Sigmoid colon (tissue), 3 donors: ENCODE data around the gene RAB26.

Experiments used
- POLR2A ChIP-seq, 2 donors: fragments of 450-650 bp; IDR thresholded peaks; one replicate each; pipeline ENCODE4 v1.6.1; 2016; ENCODE audit warnings: antibody characterized with exemption in 2 of 2, mild to moderate bottlenecking in 2 of 2, moderate library complexity in 2 of 2
- TF ChIP-seq, protein P1 (sequence below), 4 experiments: fragments of 450-650 bp in 3 of 4; fragments of 200-600 bp in 1 of 4; IDR thresholded peaks; one replicate each; pipeline ENCODE4 v1.5.1; 2016 to 2019; ENCODE audit warnings: antibody characterized with exemption in 4 of 4, mild to moderate bottlenecking in 3 of 4, moderate library complexity in 2 of 4

DNA sequence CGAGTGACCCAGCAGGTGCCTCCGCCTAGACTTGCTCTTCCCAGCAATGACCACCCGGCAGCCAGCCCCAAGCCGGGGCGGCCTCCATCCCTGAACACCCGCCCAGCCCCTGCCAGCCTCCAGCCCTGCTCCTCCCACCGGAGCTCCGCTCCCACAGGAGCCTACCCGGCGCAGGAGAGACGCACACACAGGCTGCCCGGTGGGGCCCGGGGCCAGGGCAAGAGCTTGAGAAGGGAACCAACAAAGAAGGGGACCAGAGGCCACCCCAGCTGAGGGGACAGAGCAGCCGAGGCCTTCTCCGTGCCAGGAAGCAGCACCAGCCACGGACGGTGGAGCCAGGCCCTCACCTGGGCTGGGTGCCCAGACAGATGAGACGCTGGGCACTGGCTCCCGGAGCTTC, 26.6 kb upstream of the RAB26 start:
- TF ChIP-seq, protein P1, sequence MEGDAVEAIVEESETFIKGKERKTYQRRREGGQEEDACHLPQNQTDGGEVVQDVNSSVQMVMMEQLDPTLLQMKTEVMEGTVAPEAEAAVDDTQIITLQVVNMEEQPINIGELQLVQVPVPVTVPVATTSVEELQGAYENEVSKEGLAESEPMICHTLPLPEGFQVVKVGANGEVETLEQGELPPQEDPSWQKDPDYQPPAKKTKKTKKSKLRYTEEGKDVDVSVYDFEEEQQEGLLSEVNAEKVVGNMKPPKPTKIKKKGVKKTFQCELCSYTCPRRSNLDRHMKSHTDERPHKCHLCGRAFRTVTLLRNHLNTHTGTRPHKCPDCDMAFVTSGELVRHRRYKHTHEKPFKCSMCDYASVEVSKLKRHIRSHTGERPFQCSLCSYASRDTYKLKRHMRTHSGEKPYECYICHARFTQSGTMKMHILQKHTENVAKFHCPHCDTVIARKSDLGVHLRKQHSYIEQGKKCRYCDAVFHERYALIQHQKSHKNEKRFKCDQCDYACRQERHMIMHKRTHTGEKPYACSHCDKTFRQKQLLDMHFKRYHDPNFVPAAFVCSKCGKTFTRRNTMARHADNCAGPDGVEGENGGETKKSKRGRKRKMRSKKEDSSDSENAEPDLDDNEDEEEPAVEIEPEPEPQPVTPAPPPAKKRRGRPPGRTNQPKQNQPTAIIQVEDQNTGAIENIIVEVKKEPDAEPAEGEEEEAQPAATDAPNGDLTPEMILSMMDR (IDR thresholded peaks at IDR 0.05): no peak
- TF ChIP-seq POLR2A (IDR thresholded peaks at IDR 0.05): no peak
